HG02642 (cell line): ENCODE results near the gene AFAP1.

Source experiments
- ATAC-seq: cut with Tn5 transposase; IDR thresholded peaks from one replicate; pipeline ENCODE4 v1.9.1; 2021; ENCODE audit warnings: mild to moderate bottlenecking; ENCODE audit not compliant: unreplicated experiment, poor library complexity

AFAP1 gene

DNA sequence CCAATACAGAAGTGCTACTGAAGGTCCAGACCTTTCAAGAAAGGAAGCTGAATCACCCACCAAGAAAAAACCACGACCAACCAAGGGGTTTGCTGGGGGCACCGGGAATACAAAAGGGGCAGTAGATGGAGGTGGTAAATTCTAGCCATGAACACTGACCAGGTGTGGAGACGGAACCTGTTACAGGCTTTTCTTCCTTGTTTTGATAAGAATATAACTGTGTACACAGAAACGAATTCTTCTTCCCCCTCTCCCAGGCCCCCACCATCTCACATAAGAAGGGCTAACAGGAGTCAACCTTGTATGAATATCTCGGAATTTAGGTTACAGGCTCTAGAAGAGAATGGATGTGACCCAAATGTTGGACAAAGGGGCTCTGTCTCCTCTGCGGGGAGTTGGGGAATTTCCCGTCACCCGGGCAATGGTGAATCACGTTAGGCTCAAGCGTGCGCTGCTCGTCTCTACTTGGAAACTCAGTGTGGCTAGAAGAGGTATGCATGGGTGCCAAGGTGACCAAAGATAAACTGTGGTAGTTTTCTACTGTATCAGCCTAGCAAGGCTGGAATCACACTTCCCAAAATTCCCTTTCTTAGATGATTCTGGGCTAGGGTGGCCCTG is 87.0 kb downstream of the AFAP1 start:
- no peak for ATAC-seq

DNA sequence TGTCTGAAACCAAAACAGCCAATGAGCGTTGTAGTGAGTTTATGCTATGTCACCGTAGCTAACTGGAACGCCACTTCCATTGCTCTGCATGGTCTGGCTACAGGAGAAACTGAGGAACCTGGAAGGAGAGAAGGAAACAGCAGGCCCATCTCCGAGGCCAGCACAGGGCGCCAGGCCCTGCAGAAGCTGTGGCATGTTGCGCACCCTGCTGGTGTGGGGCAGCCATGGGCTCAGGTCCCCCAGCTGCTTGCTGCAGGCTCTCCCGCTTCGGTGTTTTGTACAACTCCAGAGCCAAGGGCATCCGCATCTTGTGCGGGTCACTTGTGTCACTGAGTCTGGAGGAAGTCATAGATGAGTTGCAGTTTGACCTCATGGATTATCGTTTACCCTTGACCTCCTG is 89.2 kb downstream of the AFAP1 start:
- no peak for ATAC-seq

DNA sequence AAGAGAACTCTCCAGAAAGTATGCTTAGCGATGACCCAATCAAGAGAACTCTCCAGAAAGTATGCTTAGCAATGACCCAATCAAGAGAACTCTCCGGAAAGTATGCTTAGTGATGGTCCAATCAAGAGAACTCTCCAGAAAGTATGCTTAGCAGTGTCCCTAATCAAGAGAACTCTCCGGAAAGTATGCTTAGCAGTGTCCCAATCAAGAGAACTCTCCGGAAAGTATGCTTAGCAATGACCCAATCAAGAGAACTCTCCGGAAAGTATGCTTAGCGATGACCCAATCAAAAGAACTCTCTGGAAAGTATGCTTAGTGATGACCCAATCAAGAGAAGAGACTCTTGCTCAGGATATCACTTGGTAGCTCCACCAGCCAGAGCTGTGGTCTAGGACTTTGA is 92.5 kb downstream of the AFAP1 start:
- no peak for ATAC-seq

DNA sequence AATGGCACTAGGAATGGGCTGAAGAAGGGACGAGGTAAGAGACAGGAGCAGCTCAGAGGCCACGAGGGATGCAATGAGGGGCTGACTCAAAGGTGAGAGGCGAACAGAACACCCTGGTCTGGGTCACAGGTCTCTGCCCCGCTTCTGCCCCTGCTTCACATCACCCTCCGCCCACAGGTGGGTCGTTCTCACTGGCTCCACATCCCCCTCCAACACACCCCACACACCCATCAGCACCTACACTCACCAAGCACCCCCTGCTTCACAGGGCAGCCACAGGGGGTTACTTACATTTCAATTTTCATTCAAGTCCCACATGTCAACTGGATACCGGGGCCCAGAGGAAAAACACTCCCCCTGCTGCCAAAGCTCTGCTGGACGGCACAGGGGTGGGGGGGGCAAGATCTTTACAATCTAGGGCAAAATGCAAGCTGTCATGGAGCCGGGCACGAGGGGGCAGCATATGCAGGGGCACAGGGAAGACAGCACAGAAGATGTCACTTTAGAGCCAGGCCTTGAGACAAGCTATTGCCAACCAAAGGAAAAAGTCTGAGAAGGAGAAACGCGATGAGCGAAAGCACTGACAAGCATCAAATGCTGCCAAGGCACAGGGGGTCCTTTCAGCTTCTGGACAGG is 94.0 kb downstream of the AFAP1 start:
- ATAC-seq, result no peak

DNA sequence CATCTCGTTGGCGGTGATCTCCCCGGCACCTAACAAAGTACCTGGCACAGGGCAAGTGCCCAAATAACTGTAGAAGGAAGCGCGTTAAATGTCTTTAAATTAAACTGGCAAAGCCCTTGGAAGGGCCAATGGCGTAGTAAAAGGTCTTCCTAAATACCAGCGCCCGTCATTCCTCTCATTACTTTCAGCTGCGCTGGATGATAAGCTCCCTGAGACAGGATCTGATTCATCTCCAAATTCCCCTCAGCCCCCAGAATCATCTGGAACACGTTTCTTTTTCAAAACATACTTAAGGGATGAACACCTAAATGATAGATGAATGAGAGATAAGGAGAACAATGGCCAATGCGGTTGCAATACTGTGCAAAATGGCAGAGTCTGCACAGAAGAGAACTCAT is 95.1 kb downstream of the AFAP1 start:
- ATAC-seq, result no peak

DNA sequence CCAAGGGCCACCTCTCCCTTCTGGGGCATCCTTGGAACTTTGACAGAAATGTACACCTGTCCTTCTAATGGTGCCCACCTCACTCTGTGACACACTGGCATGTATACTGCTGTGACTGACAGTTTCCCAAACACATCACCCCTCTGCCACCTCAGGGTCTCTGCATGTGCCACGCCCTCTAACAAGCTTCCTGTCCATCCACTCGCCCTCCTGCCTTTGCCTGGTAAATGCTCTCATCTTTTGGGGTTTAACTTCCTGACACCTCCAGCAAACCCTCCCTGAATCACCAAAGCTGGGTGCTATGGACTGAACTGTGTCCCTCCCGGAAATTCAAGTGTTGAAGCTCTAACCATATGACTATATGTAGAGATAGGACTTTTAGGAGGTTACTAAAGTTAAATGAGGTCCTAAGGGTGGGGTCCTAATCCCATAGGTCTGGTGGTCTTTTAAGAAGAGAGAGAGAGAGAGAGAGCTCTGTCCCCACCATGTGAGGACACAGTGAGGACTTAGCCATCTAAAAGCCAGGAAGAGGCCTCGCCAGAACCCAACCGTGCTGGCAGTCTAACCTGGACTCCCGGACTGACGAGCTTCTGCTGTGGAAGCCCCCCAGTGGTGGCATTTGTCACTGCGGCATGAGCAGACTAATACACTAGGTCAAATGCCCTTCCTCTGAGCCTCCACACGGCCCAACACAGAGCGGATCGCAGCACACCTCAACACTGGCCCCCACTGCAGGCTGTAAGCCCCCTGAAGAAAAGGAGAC is 95.6 kb downstream of the AFAP1 start:
- peak; percentile 62 for ATAC-seq

DNA sequence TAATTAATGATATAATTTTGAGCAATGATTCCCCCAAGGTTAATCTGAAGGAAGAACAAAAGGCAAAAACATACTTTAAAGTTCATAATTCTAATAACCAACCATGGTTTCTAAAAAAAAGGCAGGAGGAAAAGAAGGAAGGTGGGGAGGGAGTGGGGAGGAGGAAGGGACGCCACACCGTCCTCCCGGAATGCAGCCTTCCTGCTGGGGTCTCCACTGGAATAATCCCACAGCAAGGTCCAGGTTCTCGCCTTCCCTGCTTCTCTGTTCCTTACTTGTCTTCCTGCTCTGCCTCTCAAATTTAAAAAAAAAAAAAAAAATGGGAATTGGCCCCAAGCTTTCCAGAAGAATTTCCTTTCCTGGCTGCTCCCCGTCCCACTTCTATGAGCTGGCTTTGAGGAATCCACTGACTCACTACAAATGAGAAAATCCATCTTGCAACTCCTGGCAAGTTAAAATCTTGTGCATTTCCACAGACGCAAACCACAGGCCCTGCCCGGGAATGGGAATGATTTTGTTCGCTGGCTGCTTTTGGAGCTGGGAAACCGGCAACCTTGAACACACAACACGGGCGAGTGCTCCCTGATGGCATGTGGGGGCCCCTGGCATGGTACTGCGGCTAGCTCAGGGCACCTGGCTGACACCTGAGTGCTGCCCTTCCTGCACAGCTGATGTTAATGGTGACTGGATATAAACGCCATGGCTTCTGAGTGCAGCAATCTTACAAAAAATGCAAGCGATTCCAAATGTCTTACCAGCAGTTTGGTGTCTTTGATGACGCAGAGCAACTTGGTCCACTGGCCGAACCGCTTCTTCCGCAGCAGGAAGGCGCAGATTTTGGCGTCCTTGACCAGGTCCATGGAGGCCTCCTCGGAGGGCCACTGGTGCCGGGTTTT is 97.0 kb downstream of the AFAP1 start:
- ATAC-seq, result no peak

DNA sequence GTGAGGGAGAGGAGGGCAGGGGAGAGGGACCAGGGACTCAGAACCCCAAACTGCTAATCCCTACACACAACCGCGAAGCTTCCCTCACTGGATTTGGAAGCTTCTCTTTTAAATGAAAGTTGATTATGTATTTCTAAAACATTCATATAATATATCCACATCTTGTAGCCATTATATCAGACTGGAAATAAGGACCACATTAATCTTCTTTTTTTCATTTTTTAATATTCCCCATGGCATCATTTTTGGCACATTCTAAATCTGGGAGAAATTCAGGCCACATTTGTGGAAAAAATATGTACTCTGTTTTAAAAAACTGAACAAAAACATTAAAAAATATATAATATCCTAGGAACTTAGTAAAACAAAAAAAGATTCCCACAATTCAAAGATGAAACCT is 97.8 kb downstream of the AFAP1 start:
- no peak for ATAC-seq

DNA sequence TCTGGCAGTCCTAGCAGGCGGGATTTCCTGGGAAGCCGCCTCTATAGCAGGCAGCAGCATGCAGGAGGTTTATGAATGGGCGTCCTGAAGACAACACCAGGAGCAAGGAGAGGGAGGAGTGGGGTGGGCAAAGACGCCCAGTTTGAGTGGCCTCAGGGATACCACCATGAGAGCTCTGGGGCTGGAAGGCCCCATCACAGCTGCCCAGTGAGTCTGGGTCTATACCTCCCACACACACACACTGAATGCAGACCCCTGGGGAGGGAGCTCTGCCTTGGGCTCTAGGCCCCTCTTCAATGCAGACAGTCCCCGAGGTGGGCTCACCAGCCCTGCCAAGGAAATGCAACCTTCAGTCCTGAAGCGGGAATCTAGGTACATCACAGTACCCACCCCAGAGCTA is 98.6 kb downstream of the AFAP1 start:
- no peak for ATAC-seq

DNA sequence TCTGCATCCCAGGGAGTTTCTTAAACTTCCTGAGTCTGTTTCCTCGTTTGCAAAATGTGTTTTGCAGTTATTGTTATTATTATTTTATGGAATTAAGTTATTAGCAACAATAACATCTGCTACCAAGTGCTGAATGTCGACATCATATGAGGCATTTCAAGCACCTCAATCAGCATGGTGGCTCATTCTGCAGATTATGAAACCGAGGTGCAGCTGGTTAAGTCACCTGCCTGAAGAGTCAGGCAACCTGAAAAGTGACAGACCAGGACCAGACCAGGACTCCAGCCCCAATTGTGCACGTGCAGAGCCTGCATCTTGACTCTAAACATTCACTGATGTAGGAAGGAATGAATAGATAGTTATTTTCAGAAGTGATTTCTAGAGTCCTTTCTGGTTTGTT is 99.8 kb downstream of the AFAP1 start:
- ATAC-seq, result no peak

DNA sequence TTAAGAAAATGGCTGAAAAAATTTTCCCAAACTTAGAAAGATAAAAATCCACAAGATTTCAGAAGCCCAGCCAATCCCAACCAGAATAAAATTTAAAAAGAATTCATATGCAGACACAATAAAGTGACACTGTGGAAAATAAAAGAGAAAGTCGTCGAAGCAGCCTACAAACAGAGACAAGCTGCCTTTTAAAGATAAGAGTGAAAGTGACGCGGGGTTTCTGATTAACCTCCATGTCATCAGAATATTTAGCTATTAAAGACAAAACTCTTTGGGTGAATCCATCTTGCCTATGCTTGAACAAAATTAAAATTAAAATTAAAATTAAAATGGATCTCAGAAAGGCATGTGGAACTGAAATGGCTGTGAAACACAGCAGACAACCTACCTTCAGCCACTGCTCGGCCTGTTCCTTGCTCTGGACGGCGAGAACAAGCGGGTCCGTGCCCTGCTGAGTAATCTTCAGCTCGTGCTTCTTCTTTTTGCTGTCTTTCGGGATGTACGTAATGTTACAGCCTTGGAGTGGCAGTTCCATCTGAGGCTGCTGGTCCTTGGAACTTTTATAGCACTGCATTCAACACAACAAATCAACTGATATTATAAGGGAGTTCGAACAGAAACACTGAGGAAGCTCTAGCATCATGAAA is 101.4 kb downstream of the AFAP1 start:
- no peak for ATAC-seq

DNA sequence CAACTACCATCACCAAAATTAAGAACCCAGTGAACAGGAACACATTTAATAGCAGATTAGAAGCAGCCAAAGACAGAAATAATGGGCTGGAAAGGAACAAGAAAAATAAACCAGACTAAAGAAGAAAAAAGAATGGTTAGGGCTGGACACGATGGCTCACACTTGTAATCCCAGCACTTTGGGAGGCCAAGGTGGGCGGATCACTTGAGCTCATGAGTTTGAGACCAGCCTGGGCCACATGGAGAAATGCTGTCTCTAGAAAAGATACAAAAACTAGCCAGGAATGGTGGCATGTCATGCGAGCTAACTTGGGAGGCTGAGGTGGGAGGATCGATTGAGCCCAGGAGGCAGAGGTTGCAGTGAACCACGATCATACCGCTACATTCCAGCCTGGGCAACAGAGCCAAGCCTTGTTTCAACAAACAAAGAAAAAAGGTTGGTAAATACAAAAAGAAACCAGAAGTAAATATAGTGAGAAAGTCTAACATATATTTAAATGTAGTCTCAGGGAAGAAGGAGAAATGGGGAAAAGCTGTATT is 102.0 kb downstream of the AFAP1 start:
- no peak for ATAC-seq

DNA sequence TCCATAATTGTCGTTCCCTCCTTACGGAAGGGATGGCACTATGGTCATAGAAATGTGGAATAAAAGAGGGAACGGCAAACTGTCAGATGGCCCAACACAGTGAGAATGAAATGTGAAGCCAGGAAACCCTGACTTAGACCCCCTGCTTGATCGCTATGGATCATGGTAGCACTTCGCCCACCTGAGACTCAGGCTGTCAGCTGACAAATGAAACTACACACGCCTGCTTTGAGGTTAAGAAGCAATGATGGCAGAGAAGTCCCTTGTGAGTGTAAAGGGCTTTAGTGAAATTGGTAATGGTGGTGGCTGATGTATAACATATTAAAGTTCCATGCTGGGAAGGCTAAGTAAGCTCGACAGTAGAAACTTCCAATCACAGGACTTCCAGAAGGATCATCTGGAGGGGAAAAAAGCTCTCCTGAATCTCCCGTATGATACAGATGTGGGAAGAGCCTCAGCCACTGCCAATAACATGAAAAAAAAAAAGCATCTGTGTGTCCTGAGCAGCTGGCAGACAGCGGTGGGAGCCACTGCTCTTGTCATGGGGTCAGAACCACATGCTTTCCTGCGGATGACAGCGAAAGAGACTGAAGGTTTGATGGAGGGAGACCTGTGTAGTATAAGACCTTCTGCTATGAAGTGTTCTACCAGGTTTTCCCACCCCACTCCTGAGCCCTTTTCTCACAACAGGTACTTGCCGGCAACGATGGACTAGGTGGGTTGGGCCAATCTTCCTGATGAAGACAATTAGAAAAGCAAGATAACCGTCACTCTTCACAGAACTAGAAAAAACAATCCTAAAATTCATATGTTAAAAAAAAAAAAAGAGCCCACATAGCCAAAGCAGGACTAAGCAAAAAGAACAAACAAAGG is 107.6 kb downstream of the AFAP1 start:
- ATAC-seq, result no peak

DNA sequence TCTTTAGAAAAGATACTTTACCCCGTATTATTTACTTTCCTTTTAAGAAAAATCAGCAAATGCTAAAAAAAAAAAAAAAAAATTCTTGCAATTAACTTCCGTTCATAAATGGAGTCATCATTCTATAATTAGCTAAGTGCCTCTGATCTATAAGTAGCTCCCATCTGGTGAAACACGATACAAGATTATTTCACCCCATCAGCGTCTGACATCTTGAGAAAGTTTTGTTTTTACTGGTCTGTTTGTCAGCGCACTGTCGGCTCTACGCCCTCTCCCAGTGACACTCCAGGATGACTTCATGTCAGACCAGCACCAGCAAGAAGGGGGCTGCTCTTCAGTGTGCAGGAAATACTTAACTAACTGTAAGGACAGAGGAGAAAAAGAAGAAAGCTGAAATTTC is 108.3 kb downstream of the AFAP1 start:
- no peak for ATAC-seq

DNA sequence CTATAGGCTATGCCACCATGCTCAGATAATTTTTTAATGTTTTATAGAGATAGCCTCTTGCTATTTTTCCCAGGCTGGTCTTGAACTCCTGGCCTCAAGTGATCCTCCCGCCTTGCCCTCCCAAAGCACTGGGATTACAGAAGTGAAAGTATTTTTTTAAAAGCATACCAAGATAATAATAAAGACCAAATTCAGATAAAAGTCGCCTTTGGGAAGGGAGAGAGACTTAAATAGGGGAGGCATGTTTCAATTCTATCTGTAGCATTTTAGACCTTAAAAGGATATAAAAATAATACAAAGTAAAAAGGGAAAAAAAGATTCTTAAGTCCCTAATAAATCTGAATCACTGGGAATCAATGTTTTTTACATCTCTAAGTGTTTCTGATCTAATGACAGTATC is 108.9 kb downstream of the AFAP1 start:
- ATAC-seq, result no peak

DNA sequence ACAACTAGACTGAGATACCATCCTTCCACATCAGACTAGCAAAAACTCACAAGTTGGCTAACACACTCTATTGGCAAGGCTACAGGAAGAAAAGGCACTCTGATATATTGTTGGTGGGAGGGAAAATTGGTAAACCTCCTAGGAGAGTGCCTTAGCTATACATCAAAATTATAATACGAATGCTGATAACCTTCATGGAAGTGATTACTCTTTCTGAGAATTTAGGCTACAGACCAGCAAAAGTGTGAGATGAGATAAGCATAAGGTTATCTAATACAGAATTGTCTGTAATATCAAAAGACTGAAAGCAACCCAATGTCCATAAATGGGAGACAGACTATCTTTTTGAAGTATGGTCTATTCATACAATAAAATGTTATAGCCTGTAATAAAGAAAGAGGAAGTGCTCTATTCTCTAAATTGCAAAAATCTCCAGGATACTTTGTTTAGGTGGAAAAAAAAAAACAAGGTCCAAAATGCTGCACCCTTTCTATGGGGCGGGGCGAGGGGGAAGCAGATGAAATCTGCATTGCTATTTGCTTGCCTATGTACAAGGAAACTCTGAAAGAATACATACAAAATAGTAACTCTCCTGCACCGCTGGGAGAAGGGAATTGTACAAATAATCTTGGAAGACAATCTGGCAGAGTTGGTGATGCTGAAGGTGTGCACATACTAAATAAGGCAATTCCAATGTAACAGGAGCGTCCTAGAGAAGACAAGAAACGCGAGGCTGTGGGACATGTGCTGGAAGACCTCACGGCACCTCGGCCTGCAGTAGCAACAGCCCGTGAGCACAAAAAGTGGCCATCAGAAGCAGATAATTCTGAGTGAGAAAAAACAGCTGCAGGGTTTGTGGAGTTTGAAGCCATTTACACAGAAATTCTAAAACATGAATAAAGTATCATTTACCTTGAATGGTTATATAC is 109.7 kb downstream of the AFAP1 start:
- no peak for ATAC-seq

DNA sequence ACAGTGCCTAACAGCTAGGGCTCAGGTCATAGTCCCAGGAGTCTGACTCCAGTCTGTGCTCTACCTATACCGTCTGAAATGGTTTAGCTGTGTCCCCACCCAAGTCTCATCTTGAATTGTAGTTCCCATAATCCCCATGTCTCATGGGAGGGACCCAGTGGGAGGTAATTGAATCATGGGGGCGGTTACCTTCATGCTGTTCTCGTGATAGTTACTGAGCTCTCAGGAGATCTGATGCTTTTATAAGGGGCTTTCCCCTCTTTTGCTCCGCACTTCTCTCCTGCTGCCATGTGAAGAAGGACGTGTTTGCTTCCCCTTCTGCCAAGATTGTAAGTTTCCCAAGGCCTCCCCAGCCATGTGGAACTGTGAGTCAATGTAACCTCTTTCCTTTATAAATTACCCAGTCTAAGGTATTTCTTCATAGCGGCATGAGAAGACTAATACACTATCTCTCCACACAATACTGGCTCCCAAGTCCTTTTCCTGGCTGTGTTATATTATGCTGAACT is 110.8 kb downstream of the AFAP1 start:
- ATAC-seq, result no peak
